Right hindlimb (tissue), 1 donor: ENCODE results near the gene ELL2.
"Not testable (repeated sequence)": the region's sequence is repeated elsewhere in the genome, so short reads cannot be mapped to it uniquely, and the experiment has no call there.

Source experiments
- DNase-seq: peaks from one replicate; pipeline ENCODE4 v3.0.0-alpha.2; 2018

The ELL2 gene

GRCh38 chr5:95878417-95879323, 83.0 kb downstream of the ELL2 start:
- DNase-seq = no peak

- no peak for DNase-seq
Observed at GRCh38 chr5:95876782-95877181, 84.9 kb downstream of the ELL2 start.

- no peak for DNase-seq
Observed at GRCh38 chr5:95874246-95874645, 87.4 kb downstream of the ELL2 start.

- no peak for DNase-seq
Observed at GRCh38 chr5:95873351-95873750, 88.3 kb downstream of the ELL2 start.

GRCh38 chr5:95872346-95873268, 89.0 kb downstream of the ELL2 start:
- DNase-seq = no peak

- no peak for DNase-seq
Observed at GRCh38 chr5:95871146-95871806, 90.4 kb downstream of the ELL2 start.

GRCh38 chr5:95870105-95870672, 91.5 kb downstream of the ELL2 start:
- DNase-seq = no peak

- DNase-seq = not testable (repeated sequence)
Observed at GRCh38 chr5:95869173-95869855, 92.3 kb downstream of the ELL2 start.

- DNase-seq = no peak
Observed at GRCh38 chr5:95868136-95868535, 93.5 kb downstream of the ELL2 start.

GRCh38 chr5:95866435-95867040, 95.1 kb downstream of the ELL2 start:
- DNase-seq = no peak

GRCh38 chr5:95864944-95865504, 96.6 kb downstream of the ELL2 start:
- DNase-seq = no peak

GRCh38 chr5:95864456-95864855, 97.2 kb downstream of the ELL2 start:
- DNase-seq = no peak

- no peak for DNase-seq
Observed at GRCh38 chr5:95863383-95863757, 98.3 kb downstream of the ELL2 start.

GRCh38 chr5:95862671-95863382, 98.8 kb downstream of the ELL2 start:
- DNase-seq = no peak

- DNase-seq = no peak
Observed at GRCh38 chr5:95861864-95862561, 99.6 kb downstream of the ELL2 start.

GRCh38 chr5:95861221-95861863, 100.3 kb downstream of the ELL2 start:
- DNase-seq = peak; percentile 53

GRCh38 chr5:95859661-95860060, 102.0 kb downstream of the ELL2 start:
- DNase-seq = no peak

- peak; percentile 93 for DNase-seq
Observed at GRCh38 chr5:95858661-95859595, 102.7 kb downstream of the ELL2 start.
